Parietal lobe (tissue), 2 donors: Measurements from ENCODE around the gene KCNF1. TPM values are rescaled to one million over a fixed set of nuclear protein-coding genes. Genes with fewer than 3 reads are reported as not detected.

Experiments
- small RNA-seq: library from RNA; depleted of rRNA; stranded (forward); fragments of <200 nt; gene quantifications from one replicate; pipeline ENCODE3, GENCODE V24; 2014; ENCODE audit warnings: low replicate concordance
- total RNA-seq: library from RNA; depleted of rRNA; stranded (reverse); fragments of >200 nt; gene quantifications from one replicate; pipeline ENCODE4 v1.2.3, GENCODE V29; 2014

Gene KCNF1, protein sequence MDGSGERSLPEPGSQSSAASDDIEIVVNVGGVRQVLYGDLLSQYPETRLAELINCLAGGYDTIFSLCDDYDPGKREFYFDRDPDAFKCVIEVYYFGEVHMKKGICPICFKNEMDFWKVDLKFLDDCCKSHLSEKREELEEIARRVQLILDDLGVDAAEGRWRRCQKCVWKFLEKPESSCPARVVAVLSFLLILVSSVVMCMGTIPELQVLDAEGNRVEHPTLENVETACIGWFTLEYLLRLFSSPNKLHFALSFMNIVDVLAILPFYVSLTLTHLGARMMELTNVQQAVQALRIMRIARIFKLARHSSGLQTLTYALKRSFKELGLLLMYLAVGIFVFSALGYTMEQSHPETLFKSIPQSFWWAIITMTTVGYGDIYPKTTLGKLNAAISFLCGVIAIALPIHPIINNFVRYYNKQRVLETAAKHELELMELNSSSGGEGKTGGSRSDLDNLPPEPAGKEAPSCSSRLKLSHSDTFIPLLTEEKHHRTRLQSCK
- 21.6 TPM for total RNA-seq

DNA sequence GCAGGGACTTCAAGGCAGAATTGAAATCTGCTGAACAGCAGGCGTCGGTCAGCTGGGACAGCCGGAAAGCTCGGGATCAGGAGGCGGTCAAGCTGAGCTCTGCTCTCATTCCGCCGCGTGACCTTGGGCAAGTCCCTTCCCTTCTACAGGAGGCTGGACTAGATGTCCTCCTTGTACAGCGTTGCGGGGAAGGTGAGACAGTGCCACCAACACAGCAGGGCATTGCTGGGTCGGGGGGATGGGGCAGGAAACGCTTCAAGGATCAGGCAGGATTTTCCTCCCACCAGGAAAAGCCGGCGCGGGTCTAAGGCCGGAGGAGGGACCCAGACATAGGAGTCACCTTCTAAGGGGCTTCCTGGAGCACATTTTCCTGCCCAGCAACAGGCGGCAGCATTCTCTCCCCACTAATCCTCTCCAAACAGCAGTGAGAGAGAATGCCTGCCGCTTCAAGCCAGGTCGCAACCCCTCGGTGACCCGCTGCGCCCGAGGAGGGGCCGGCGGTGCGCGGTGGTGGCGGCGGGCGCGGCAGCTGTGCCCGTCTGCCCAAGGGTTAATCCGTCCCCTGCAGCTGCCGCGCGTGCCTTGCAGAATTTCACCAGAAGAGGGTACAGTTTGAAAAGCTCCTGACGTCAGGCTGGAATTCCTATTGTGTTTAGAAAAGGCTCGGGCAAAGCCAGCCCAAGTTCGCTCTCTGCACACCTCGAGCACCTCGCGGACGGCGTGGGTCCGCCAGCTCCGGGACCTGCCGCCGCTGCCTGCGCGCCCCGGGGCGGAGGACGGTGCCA is at the start of gene KCNF1:
KCNF1 (plus strand) TSS at position 644 of the 785 bp plus-strand sequence. CDS start 493 bp downstream, outside the sequence.

Small RNA genes within 50 kb of the gene (small RNA-seq; reads per million reads assigned to genes)
- not detected for gene AC079587.1

Other genes starting within 250 kb of the KCNF1 start
- 49.8 TPM for gene NOL10, start 222.0 kb upstream of the KCNF1 start, total RNA-seq
- 2.8 TPM for gene ATP6V1C2, start 190.3 kb upstream of the KCNF1 start, total RNA-seq
- 71.7 TPM for gene PDIA6, start 99.1 kb upstream of the KCNF1 start, total RNA-seq
- 11.6 TPM for gene SLC66A3, start 243.5 kb downstream of the KCNF1 start, total RNA-seq